HEK293 (cell line): ENCODE data around the gene FGFR4.

Source experiments
- CTCF ChIA-PET: fragments of 350-600 bp; formaldehyde crosslinking; extraction: SDS; loops from one replicate; lab custom pipeline; 2021; ENCODE audit warnings: antibody characterized with exemption; lab: Yijun Ruan, JAX
- POLR2A ChIA-PET: fragments of 300-600 bp; formaldehyde crosslinking; extraction: SDS; loops from one replicate; lab custom pipeline; 2020; ENCODE audit warnings: antibody characterized with exemption, inconsistent platforms; lab: Yijun Ruan, JAX
- H3K27ac ChIP-seq: fragments of 200-500 bp; sonication (Bioruptor generic); 2 replicates; pipeline ENCODE4 v1.5.1; 2014; ENCODE audit warnings: low read depth, low read length, control low read depth, inconsistent platforms; ENCODE audit errors: extremely low read depth
- H3K36me3 ChIP-seq, 2 experiments: fragments of 200-500 bp in 1 of 2; sonication (Bioruptor generic) in 1 of 2; 1 replicate in 1 of 2; 2 replicates in 1 of 2; pipeline ENCODE4 v1.5.1; 2014 to 2017; ENCODE audit warnings: inconsistent platforms in 2 of 2, low read length in 2 of 2; ENCODE audit not compliant: control insufficient read depth in 2 of 2, insufficient read depth in 1 of 2
- H3K4me1 ChIP-seq: fragments of 200-500 bp; sonication (Bioruptor generic); 2 replicates; pipeline ENCODE4 v1.5.1; 2014; ENCODE audit warnings: mild to moderate bottlenecking, low read length, inconsistent platforms; ENCODE audit not compliant: control insufficient read depth, insufficient read depth
- H3K4me3 ChIP-seq: 2 replicates; pipeline ENCODE4 v1.5.1; 2011; ENCODE audit warnings: low read depth, mild to moderate bottlenecking, control low read depth, low read length, moderate library complexity
- H3K9me3 ChIP-seq: fragments of 200-500 bp; sonication (Bioruptor generic); 2 replicates; pipeline ENCODE4 v1.5.1; 2014; ENCODE audit warnings: low read depth, low read length, inconsistent platforms; ENCODE audit not compliant: control insufficient read depth, insufficient read depth
- GFI1B ChIP-seq: fragments of 450-650 bp; formaldehyde crosslinking; IDR thresholded peaks from 2 replicates; pipeline ENCODE4 v1.5.1; 2016; ENCODE audit warnings: missing biosample characterization, missing genetic modification characterization
- HOXD13 ChIP-seq: sonication (generic); formaldehyde crosslinking; IDR thresholded peaks from 2 replicates; pipeline ENCODE4 v1.8.0; 2022; ENCODE audit warnings: missing genetic modification reagents, borderline replicate concordance
- REPIN1 ChIP-seq: fragments of 450-650 bp; formaldehyde crosslinking; IDR thresholded peaks from 2 replicates; pipeline ENCODE4 v1.5.1; 2017; ENCODE audit warnings: missing biosample characterization, missing genetic modification characterization, low read depth
- SALL2 ChIP-seq: fragments of 450-650 bp; formaldehyde crosslinking; IDR thresholded peaks from 2 replicates; pipeline ENCODE4 v1.5.0; 2017; ENCODE audit warnings: missing biosample characterization, mild to moderate bottlenecking, missing genetic modification characterization, borderline replicate concordance
- ZBTB7A ChIP-seq: fragments of 450-650 bp; formaldehyde crosslinking; IDR thresholded peaks from 2 replicates; pipeline ENCODE4 v1.5.1; 2016; ENCODE audit warnings: low read depth, missing biosample characterization, missing genetic modification characterization
- ZBTB8A ChIP-seq: fragments of 450-650 bp; formaldehyde crosslinking; IDR thresholded peaks from 2 replicates; pipeline ENCODE4 v1.5.1; 2016; ENCODE audit warnings: missing biosample characterization, missing genetic modification characterization
- ZNF19 ChIP-seq: fragments of 450-650 bp; formaldehyde crosslinking; IDR thresholded peaks from 2 replicates; pipeline ENCODE4; 2016; ENCODE audit warnings: missing biosample characterization, missing genetic modification characterization, low read depth
- ZNF214 ChIP-seq: fragments of 450-650 bp; formaldehyde crosslinking; IDR thresholded peaks from 2 replicates; pipeline ENCODE4 v1.5.1; 2017; ENCODE audit warnings: missing biosample characterization, mild to moderate bottlenecking, missing genetic modification characterization, borderline replicate concordance
- ZNF311 ChIP-seq: fragments of 450-650 bp; formaldehyde crosslinking; IDR thresholded peaks from 2 replicates; pipeline ENCODE4 v1.5.1; 2017; ENCODE audit warnings: missing biosample characterization, missing genetic modification characterization, borderline replicate concordance
- ZNF341 ChIP-seq: fragments of 450-650 bp; formaldehyde crosslinking; IDR thresholded peaks from 2 replicates; pipeline ENCODE4; 2016; ENCODE audit warnings: low read depth, missing biosample characterization, missing genetic modification characterization
- ZNF350 ChIP-seq: fragments of 450-650 bp; formaldehyde crosslinking; IDR thresholded peaks from 2 replicates; pipeline ENCODE4 v1.5.0; 2017; ENCODE audit warnings: missing biosample characterization, mild to moderate bottlenecking, missing genetic modification characterization
- ZNF37A ChIP-seq: fragments of 450-650 bp; IDR thresholded peaks from 2 replicates; pipeline ENCODE4 v1.5.1; 2018; ENCODE audit warnings: missing biosample characterization, missing genetic modification characterization
- ZNF394 ChIP-seq: fragments of 450-650 bp; formaldehyde crosslinking; IDR thresholded peaks from 2 replicates; pipeline ENCODE4 v1.5.1; 2016; ENCODE audit warnings: missing biosample characterization, missing genetic modification characterization, mild to moderate bottlenecking, moderate library complexity, borderline replicate concordance
- ZNF433 ChIP-seq: fragments of 450-650 bp; formaldehyde crosslinking; IDR thresholded peaks from 2 replicates; pipeline ENCODE4 v1.5.1; 2016; ENCODE audit warnings: missing biosample characterization, missing genetic modification characterization, low read depth
- ZNF626 ChIP-seq: fragments of 450-650 bp; sonication (Bioruptor Pico); formaldehyde crosslinking; IDR thresholded peaks from 2 replicates; pipeline ENCODE4 v1.5.1; 2018; ENCODE audit warnings: missing biosample characterization, missing genetic modification characterization, inconsistent platforms
- ZNF629 ChIP-seq: fragments of 450-650 bp; formaldehyde crosslinking; IDR thresholded peaks from 2 replicates; pipeline ENCODE4 v1.5.1; 2017; ENCODE audit warnings: missing biosample characterization, missing genetic modification characterization
- ZNF660 ChIP-seq: fragments of 450-650 bp; IDR thresholded peaks from 2 replicates; pipeline ENCODE4 v1.5.1; 2018; ENCODE audit warnings: missing biosample characterization, mild to moderate bottlenecking, missing genetic modification characterization
- ZNF76 ChIP-seq: fragments of 450-650 bp; formaldehyde crosslinking; IDR thresholded peaks from 2 replicates; pipeline ENCODE4; 2016; ENCODE audit warnings: low read depth, missing biosample characterization, missing genetic modification characterization, borderline replicate concordance
- ZNF768 ChIP-seq: fragments of 450-650 bp; formaldehyde crosslinking; IDR thresholded peaks from 2 replicates; pipeline ENCODE4 v1.5.1; 2018; ENCODE audit warnings: missing biosample characterization, mild to moderate bottlenecking, missing genetic modification characterization
- TF ChIP-seq, protein P1 (sequence below): fragments of 450-650 bp; formaldehyde crosslinking; IDR thresholded peaks from 2 replicates; pipeline ENCODE4 v1.5.1; 2017; ENCODE audit warnings: missing biosample characterization, mild to moderate bottlenecking, missing genetic modification characterization, moderate library complexity
- TF ChIP-seq, protein P2 (sequence below): fragments of 450-650 bp; formaldehyde crosslinking; conservative IDR thresholded peaks from 2 replicates; pipeline ENCODE4 v1.5.1; 2016; ENCODE audit warnings: low read depth, missing biosample characterization, missing genetic modification characterization
- TF ChIP-seq, protein P3 (sequence below): fragments of 450-650 bp; formaldehyde crosslinking; IDR thresholded peaks from 2 replicates; pipeline ENCODE4 v1.5.1; 2016; ENCODE audit warnings: missing biosample characterization, missing genetic modification characterization, borderline replicate concordance
- TF ChIP-seq, protein P4 (sequence below): fragments of 450-650 bp; formaldehyde crosslinking; IDR thresholded peaks from 2 replicates; pipeline ENCODE4 v1.5.1; 2016; ENCODE audit warnings: missing biosample characterization, missing genetic modification characterization
- TF ChIP-seq, protein P5 (sequence below): fragments of 450-650 bp; formaldehyde crosslinking; IDR thresholded peaks from 2 replicates; pipeline ENCODE4 v1.5.1; 2017; ENCODE audit warnings: missing biosample characterization, missing genetic modification characterization

The FGFR4 gene

DNA sequence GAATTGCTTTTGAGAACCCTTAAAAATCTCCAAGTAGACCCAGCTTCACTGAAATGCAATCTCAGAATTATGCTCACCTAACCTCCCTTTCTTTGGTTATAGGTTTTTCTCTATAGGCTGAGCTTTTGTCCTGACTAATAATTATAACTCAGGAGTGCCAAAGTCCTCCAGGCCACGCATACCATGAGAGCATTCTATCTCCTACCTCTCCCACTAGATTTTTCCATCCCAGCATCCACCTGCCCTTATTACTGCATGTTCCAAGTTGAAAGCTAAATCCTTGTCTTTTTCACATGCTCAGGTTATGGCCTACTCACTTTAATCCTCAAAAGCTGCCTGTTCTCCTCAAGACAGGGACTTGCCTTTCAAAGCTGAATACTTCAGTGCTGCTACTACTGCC is 42.1 kb upstream of the FGFR4 start (continued):
- TF ChIP-seq ZNF341 (no peak), ZNF76 (tag by site-specific recombination) (no peak), ZBTB8A (tag by site-specific recombination) (no peak), ZNF19 (tag by site-specific recombination) (no peak), ZNF37A (tag by site-specific recombination) (no peak)
- TF ChIP-seq, protein P1, sequence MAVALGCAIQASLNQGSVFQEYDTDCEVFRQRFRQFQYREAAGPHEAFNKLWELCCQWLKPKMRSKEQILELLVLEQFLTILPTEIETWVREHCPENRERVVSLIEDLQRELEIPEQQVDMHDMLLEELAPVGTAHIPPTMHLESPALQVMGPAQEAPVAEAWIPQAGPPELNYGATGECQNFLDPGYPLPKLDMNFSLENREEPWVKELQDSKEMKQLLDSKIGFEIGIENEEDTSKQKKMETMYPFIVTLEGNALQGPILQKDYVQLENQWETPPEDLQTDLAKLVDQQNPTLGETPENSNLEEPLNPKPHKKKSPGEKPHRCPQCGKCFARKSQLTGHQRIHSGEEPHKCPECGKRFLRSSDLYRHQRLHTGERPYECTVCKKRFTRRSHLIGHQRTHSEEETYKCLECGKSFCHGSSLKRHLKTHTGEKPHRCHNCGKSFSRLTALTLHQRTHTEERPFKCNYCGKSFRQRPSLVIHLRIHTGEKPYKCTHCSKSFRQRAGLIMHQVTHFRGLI (tag by site-specific recombination), result no peak

DNA sequence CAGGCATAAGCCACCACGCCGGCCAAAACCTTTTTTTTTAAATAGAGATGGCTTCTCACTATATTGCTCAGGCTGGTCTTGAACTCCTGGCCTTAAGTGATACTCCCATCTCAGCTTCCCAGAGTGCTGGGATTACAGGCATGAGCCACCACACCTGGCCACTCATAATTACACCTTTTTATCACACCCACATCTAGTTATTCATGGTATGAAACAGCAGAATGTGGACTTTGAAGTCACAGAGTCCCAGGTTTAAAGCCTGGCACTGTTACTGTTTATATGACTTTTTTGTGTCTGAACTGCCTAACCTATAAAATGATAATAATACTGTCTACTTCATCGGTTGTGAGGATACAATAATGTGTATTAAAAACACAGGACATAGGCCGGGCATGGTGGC is 41.1 kb upstream of the FGFR4 start:
- Histone ChIP-seq H3K36me3 (peaks cover 67 to 89% of the 10 kb centered on the region in 2 experiments), H3K27ac (no peak overlapping the region), H3K9me3 (no peaks in the 10 kb centered on the region), H3K4me1 (no peaks in the 10 kb centered on the region), H3K4me3 (no peak overlapping the region)
- TF ChIP-seq ZNF214 (tag by site-specific recombination) (no peak), ZNF660 (tag by site-specific recombination) (no peak), ZNF394 (no peak), SALL2 (tag by site-specific recombination) (no peak), ZNF629 (tag by site-specific recombination) (no peak), ZNF350 (tag by site-specific recombination) (no peak), GFI1B (no peak), HOXD13 (no peak), ZBTB7A (no peak), ZNF626 (tag by site-specific recombination) (no peak), ZNF311 (tag by site-specific recombination) (no peak), ZBTB8A (tag by site-specific recombination) (no peak), ZNF768 (tag by site-specific recombination) (no peak), REPIN1 (tag by site-specific recombination) (no peak), ZNF433 (tag by site-specific recombination) (no peak)
- TF ChIP-seq, protein P2, sequence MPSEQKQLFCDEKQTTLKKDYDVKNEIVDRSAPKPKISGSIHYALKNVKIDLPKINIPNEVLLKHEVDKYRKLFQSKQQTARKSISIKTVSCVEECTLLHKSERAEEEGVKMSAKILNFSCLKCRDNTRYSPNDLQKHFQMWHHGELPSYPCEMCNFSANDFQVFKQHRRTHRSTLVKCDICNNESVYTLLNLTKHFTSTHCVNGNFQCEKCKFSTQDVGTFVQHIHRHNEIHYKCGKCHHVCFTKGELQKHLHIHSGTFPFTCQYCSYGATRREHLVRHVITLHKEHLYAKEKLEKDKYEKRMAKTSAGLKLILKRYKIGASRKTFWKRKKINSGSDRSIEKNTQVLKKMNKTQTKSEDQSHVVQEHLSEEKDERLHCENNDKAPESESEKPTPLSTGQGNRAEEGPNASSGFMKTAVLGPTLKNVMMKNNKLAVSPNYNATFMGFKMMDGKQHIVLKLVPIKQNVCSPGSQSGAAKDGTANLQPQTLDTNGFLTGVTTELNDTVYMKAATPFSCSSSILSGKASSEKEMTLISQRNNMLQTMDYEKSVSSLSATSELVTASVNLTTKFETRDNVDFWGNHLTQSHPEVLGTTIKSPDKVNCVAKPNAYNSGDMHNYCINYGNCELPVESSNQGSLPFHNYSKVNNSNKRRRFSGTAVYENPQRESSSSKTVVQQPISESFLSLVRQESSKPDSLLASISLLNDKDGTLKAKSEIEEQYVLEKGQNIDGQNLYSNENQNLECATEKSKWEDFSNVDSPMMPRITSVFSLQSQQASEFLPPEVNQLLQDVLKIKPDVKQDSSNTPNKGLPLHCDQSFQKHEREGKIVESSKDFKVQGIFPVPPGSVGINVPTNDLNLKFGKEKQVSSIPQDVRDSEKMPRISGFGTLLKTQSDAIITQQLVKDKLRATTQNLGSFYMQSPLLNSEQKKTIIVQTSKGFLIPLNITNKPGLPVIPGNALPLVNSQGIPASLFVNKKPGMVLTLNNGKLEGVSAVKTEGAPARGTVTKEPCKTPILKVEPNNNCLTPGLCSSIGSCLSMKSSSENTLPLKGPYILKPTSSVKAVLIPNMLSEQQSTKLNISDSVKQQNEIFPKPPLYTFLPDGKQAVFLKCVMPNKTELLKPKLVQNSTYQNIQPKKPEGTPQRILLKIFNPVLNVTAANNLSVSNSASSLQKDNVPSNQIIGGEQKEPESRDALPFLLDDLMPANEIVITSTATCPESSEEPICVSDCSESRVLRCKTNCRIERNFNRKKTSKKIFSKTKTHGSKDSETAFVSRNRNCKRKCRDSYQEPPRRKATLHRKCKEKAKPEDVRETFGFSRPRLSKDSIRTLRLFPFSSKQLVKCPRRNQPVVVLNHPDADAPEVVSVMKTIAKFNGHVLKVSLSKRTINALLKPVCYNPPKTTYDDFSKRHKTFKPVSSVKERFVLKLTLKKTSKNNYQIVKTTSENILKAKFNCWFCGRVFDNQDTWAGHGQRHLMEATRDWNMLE, result no peak
- TF ChIP-seq, protein P3, sequence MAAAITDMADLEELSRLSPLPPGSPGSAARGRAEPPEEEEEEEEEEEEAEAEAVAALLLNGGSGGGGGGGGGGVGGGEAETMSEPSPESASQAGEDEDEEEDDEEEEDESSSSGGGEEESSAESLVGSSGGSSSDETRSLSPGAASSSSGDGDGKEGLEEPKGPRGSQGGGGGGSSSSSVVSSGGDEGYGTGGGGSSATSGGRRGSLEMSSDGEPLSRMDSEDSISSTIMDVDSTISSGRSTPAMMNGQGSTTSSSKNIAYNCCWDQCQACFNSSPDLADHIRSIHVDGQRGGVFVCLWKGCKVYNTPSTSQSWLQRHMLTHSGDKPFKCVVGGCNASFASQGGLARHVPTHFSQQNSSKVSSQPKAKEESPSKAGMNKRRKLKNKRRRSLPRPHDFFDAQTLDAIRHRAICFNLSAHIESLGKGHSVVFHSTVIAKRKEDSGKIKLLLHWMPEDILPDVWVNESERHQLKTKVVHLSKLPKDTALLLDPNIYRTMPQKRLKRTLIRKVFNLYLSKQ (tag by site-specific recombination), result no peak
- TF ChIP-seq, protein P4, sequence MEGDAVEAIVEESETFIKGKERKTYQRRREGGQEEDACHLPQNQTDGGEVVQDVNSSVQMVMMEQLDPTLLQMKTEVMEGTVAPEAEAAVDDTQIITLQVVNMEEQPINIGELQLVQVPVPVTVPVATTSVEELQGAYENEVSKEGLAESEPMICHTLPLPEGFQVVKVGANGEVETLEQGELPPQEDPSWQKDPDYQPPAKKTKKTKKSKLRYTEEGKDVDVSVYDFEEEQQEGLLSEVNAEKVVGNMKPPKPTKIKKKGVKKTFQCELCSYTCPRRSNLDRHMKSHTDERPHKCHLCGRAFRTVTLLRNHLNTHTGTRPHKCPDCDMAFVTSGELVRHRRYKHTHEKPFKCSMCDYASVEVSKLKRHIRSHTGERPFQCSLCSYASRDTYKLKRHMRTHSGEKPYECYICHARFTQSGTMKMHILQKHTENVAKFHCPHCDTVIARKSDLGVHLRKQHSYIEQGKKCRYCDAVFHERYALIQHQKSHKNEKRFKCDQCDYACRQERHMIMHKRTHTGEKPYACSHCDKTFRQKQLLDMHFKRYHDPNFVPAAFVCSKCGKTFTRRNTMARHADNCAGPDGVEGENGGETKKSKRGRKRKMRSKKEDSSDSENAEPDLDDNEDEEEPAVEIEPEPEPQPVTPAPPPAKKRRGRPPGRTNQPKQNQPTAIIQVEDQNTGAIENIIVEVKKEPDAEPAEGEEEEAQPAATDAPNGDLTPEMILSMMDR, result no peak
- TF ChIP-seq, protein P5, sequence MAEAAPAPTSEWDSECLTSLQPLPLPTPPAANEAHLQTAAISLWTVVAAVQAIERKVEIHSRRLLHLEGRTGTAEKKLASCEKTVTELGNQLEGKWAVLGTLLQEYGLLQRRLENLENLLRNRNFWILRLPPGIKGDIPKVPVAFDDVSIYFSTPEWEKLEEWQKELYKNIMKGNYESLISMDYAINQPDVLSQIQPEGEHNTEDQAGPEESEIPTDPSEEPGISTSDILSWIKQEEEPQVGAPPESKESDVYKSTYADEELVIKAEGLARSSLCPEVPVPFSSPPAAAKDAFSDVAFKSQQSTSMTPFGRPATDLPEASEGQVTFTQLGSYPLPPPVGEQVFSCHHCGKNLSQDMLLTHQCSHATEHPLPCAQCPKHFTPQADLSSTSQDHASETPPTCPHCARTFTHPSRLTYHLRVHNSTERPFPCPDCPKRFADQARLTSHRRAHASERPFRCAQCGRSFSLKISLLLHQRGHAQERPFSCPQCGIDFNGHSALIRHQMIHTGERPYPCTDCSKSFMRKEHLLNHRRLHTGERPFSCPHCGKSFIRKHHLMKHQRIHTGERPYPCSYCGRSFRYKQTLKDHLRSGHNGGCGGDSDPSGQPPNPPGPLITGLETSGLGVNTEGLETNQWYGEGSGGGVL (tag by site-specific recombination), result no peak
- CTCF ChIA-PET, result interaction anchor here (1.0 to 1.6 kb wide), 2 partner anchors 26 to 237 kb away, joined by 7 to 10 read pairs; no protein-coding TSS in a partner anchor
- POLR2A ChIA-PET, result no interaction called here
